Transverse colon (tissue), 3 donors: ENCODE results near the gene REEP1.

Experiments
- CTCF ChIP-seq, 5 experiments: fragments of 200-600 bp in 3 of 5; fragments of 450-650 bp in 2 of 5; sonication (generic) in 3 of 5; IDR thresholded peaks; 1 replicate in 2 of 5; 2 replicates in 3 of 5; pipeline ENCODE4 v1.5.1; 2016 to 2017; ENCODE audit warnings: antibody characterized with exemption in 5 of 5, inconsistent platforms in 3 of 5, mild to moderate bottlenecking in 2 of 5, moderate library complexity in 1 of 5
- POLR2A ChIP-seq: fragments of 450-650 bp; IDR thresholded peaks from one replicate; pipeline ENCODE4 v1.6.1; 2016; ENCODE audit warnings: antibody characterized with exemption, mild to moderate bottlenecking, moderate library complexity

- TF ChIP-seq CTCF (IDR thresholded peaks at IDR 0.05), result no peak
- TF ChIP-seq POLR2A, result no peak
Observed at GRCh38 chr2:86305915-86306254, 31.5 kb downstream of the REEP1 start.
